HepG2 (cell line): Measurements from ENCODE around the gene LOXL3. TPM values are rescaled to one million over a fixed set of nuclear protein-coding genes. Genes with fewer than 3 reads are reported as not detected.

Source experiments
- ARID5B ChIP-seq: IDR thresholded peaks from 2 replicates; pipeline ENCODE4 v1.4.0; 2020; ENCODE audit warnings: mild to moderate bottlenecking, missing genetic modification reagents
- CEBPB ChIP-seq: IDR thresholded peaks from 2 replicates; pipeline ENCODE4 v1.6.1; 2011; ENCODE audit warnings: low read depth, low read length, improper control_type of control experiment, borderline replicate concordance
- CSRNP2 ChIP-seq: sonication (generic); formaldehyde crosslinking; conservative IDR thresholded peaks from 2 replicates; pipeline ENCODE4 v1.8.0; 2022; ENCODE audit warnings: low read depth, missing genetic modification reagents
- ETV6 ChIP-seq: sonication (generic); formaldehyde crosslinking; conservative IDR thresholded peaks from 2 replicates; pipeline ENCODE4 v1.4.0; 2020; ENCODE audit warnings: missing genetic modification reagents
- FOXP1 ChIP-seq, 2 experiments: fragments of 450-650 bp in 1 of 2; IDR thresholded peaks; 2 replicates each; pipeline ENCODE4 v1.6.1; 2017 to 2018; ENCODE audit warnings: antibody characterized with exemption in 1 of 2
- HDAC6 ChIP-seq: fragments of 200-600 bp; sonication (generic); IDR thresholded peaks from 2 replicates; pipeline ENCODE4 v1.7.0; 2017; ENCODE audit warnings: mild to moderate bottlenecking, antibody characterized with exemption, low read length, low read depth
- MTF1 ChIP-seq: sonication (generic); formaldehyde crosslinking; IDR thresholded peaks from 2 replicates; pipeline ENCODE4 v1.5.0; 2020; ENCODE audit warnings: missing genetic modification reagents
- NFRKB ChIP-seq: fragments of 450-650 bp; IDR thresholded peaks from 2 replicates; pipeline ENCODE4 v1.6.1; 2017
- SMYD3 ChIP-seq: sonication (generic); formaldehyde crosslinking; IDR thresholded peaks from 2 replicates; pipeline ENCODE4 v1.8.1; 2023; ENCODE audit warnings: mild to moderate bottlenecking, missing genetic modification reagents
- SP1 ChIP-seq, 2 experiments: fragments of 450-650 bp in 1 of 2; sonication (generic) in 1 of 2; formaldehyde crosslinking in 1 of 2; IDR thresholded peaks; 2 replicates each; pipeline versions ENCODE4 v1.4.0 to v1.6.1; 2016 to 2020; ENCODE audit warnings: missing genetic modification reagents in 1 of 2
- ZBTB1 ChIP-seq: sonication (generic); formaldehyde crosslinking; IDR thresholded peaks from 2 replicates; pipeline ENCODE4 v1.4.0; 2020; ENCODE audit warnings: missing genetic modification reagents, borderline replicate concordance
- ZBTB8A ChIP-seq: sonication (generic); formaldehyde crosslinking; IDR thresholded peaks from 2 replicates; pipeline ENCODE4 v1.4.0; 2020; ENCODE audit warnings: mild to moderate bottlenecking, low read depth, missing genetic modification reagents, borderline replicate concordance
- ZNF143 ChIP-seq: sonication (generic); formaldehyde crosslinking; IDR thresholded peaks from 2 replicates; pipeline ENCODE4 v1.4.0; 2020; ENCODE audit warnings: missing genetic modification reagents
- ZNF17 ChIP-seq: sonication (generic); formaldehyde crosslinking; IDR thresholded peaks from 2 replicates; pipeline ENCODE4 v1.5.0; 2020; ENCODE audit warnings: mild to moderate bottlenecking, missing genetic modification reagents
- ZNF253 ChIP-seq: sonication (generic); formaldehyde crosslinking; IDR thresholded peaks from 2 replicates; pipeline ENCODE4 v1.8.0; 2022; ENCODE audit warnings: mild to moderate bottlenecking, missing genetic modification reagents, borderline replicate concordance
- ZNF3 ChIP-seq: IDR thresholded peaks from 2 replicates; pipeline ENCODE4 v1.7.0; 2017; ENCODE audit warnings: inconsistent platforms
- ZNF33B ChIP-seq: sonication (generic); formaldehyde crosslinking; IDR thresholded peaks from 2 replicates; pipeline ENCODE4 v1.5.1; 2020; ENCODE audit warnings: mild to moderate bottlenecking, missing genetic modification reagents
- polyA plus RNA-seq, 8 experiments: library from polyadenylated mRNA; depleted of rRNA in 3 of 8; stranded (reverse) in 7 of 8; unstranded in 1 of 8; fragments of >200 nt; fragmentation: Illumina TruSeq in 4 of 8; extraction: Trizol in 4 of 8; gene quantifications; 2 replicates each; pipeline versions ENCODE4 v1.2.1 to v1.2.3, GENCODE V29; 2011 to 2016; ENCODE audit warnings: low read depth in 4 of 8, missing spikeins in 1 of 8, mixed read lengths in 1 of 8; ENCODE audit not compliant: insufficient read depth in 1 of 8
- total RNA-seq, 5 experiments: library from RNA; depleted of rRNA; stranded (reverse); fragments of >200 nt; fragmentation: Illumina TruSeq; extraction: Trizol; gene quantifications; 2 replicates each; pipeline ENCODE4 v1.2.3, GENCODE V29; 2016; ENCODE audit warnings: low read depth in 1 of 5
- TF ChIP-seq, protein P1 (sequence below): IDR thresholded peaks from 2 replicates; pipeline ENCODE4 v1.6.1; 2016; ENCODE audit warnings: low read depth, missing genetic modification reagents, missing compliant biosample characterization

The LOXL3 gene
- total and polyA plus RNA-seq, 2 of the 13 experiments (the other 11 are each of a cell fraction or from before 2014, with no cell fraction given), result 0.55 to 6.5 TPM

GRCh38 chr2:74502147-74502719, 51.5 kb downstream of the LOXL3 start (continued):
- TF ChIP-seq CSRNP2 (CRISPR knock-in tag), result no peak
- peak; percentile 74 for TF ChIP-seq ZNF143 (CRISPR knock-in tag)
- no peak for TF ChIP-seq SP1 (IDR thresholded peaks at IDR 0.05)
- peak; percentile 68; the same call in 1 of the 2 replicates for TF ChIP-seq SP1 (CRISPR knock-in tag; IDR thresholded peaks at IDR 0.05)
- TF ChIP-seq, protein P1, sequence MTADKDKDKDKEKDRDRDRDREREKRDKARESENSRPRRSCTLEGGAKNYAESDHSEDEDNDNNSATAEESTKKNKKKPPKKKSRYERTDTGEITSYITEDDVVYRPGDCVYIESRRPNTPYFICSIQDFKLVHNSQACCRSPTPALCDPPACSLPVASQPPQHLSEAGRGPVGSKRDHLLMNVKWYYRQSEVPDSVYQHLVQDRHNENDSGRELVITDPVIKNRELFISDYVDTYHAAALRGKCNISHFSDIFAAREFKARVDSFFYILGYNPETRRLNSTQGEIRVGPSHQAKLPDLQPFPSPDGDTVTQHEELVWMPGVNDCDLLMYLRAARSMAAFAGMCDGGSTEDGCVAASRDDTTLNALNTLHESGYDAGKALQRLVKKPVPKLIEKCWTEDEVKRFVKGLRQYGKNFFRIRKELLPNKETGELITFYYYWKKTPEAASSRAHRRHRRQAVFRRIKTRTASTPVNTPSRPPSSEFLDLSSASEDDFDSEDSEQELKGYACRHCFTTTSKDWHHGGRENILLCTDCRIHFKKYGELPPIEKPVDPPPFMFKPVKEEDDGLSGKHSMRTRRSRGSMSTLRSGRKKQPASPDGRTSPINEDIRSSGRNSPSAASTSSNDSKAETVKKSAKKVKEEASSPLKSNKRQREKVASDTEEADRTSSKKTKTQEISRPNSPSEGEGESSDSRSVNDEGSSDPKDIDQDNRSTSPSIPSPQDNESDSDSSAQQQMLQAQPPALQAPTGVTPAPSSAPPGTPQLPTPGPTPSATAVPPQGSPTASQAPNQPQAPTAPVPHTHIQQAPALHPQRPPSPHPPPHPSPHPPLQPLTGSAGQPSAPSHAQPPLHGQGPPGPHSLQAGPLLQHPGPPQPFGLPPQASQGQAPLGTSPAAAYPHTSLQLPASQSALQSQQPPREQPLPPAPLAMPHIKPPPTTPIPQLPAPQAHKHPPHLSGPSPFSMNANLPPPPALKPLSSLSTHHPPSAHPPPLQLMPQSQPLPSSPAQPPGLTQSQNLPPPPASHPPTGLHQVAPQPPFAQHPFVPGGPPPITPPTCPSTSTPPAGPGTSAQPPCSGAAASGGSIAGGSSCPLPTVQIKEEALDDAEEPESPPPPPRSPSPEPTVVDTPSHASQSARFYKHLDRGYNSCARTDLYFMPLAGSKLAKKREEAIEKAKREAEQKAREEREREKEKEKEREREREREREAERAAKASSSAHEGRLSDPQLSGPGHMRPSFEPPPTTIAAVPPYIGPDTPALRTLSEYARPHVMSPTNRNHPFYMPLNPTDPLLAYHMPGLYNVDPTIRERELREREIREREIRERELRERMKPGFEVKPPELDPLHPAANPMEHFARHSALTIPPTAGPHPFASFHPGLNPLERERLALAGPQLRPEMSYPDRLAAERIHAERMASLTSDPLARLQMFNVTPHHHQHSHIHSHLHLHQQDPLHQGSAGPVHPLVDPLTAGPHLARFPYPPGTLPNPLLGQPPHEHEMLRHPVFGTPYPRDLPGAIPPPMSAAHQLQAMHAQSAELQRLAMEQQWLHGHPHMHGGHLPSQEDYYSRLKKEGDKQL (CRISPR knock-in tag), result peak; percentile 74; the same call in 1 of the 2 replicates
- TF ChIP-seq FOXP1 (IDR thresholded peaks at IDR 0.05), result no peak
- TF ChIP-seq FOXP1 (CRISPR knock-in tag; IDR thresholded peaks at IDR 0.05), result peak; percentile 56; the same call in 1 of the 2 replicates
- TF ChIP-seq ZBTB8A (CRISPR knock-in tag), result no peak
- no peak; the same call in 1 of the 2 replicates for TF ChIP-seq ZNF3
- no peak for TF ChIP-seq NFRKB
- no peak for TF ChIP-seq HDAC6
- TF ChIP-seq ZNF253 (CRISPR knock-in tag), result no peak
- TF ChIP-seq SMYD3 (CRISPR knock-in tag), result no peak
- TF ChIP-seq ETV6 (CRISPR knock-in tag), result 0 out of 2 replicates have a peak, but pooled peaks have one; percentile 18
- TF ChIP-seq MTF1 (CRISPR knock-in tag), result no peak
- no peak for TF ChIP-seq CEBPB
- TF ChIP-seq ZNF17 (CRISPR knock-in tag), result no peak
- TF ChIP-seq ZBTB1 (CRISPR knock-in tag), result no peak; the same call in 1 of the 2 replicates
- TF ChIP-seq ZNF33B, result no peak
- TF ChIP-seq ARID5B (CRISPR knock-in tag), result peak; percentile 78
